Calu3 (cell line): Measurements from ENCODE around the gene PIK3C2G. TPM values are rescaled to one million over a fixed set of nuclear protein-coding genes. Genes with fewer than 3 reads are reported as not detected.

Source experiments
- BruUV-seq: library from RNA; stranded (reverse); fragments of 400-500 nt; replicated peaks from 2 replicates; lab custom pipeline; 2021; lab: Mats Ljungman, UMichigan
- CTCF ChIA-PET: fragments of 300-600 bp; sonication (Branson Sonifier 250); formaldehyde crosslinking; loops from one replicate; lab custom pipeline; 2022; ENCODE audit warnings: antibody characterized with exemption; lab: Charles Lee
- DNase-seq: peaks from one replicate; pipeline ENCODE4 v3.0.0; 2022
- H3K27ac Mint-ChIP-seq: one replicate; pipeline ENCODE4 v1.8.0; 2022; ENCODE audit warnings: mixed read lengths; ENCODE audit not compliant: unreplicated experiment
- H3K27me3 Mint-ChIP-seq: one replicate; pipeline ENCODE4 v1.8.0; 2022; ENCODE audit warnings: mixed read lengths; ENCODE audit not compliant: unreplicated experiment
- H3K36me3 Mint-ChIP-seq: one replicate; pipeline ENCODE4 v1.8.0; 2022; ENCODE audit warnings: mild to moderate bottlenecking, moderate library complexity, mixed read lengths; ENCODE audit not compliant: insufficient read depth, unreplicated experiment
- H3K4me1 Mint-ChIP-seq: one replicate; pipeline ENCODE4 v1.8.0; 2022; ENCODE audit warnings: mild to moderate bottlenecking, low read depth, mixed read lengths; ENCODE audit not compliant: unreplicated experiment
- H3K4me3 Mint-ChIP-seq: one replicate; pipeline ENCODE4 v1.8.0; 2022; ENCODE audit warnings: mild to moderate bottlenecking, low read depth, moderate library complexity, mixed read lengths; ENCODE audit not compliant: unreplicated experiment
- H3K9me3 Mint-ChIP-seq: one replicate; pipeline ENCODE4 v1.8.0; 2022; ENCODE audit warnings: low read depth, mixed read lengths; ENCODE audit not compliant: unreplicated experiment
- CTCF ChIP-seq: fragments of 200-600 bp; IDR thresholded peaks from one replicate; pipeline ENCODE4 v1.8.0; 2022; ENCODE audit warnings: antibody characterized with exemption; ENCODE audit not compliant: unreplicated experiment
- intact Hi-C: fragments of 100-400 bp; cut with micrococcal nuclease; formaldehyde crosslinking; loops from one replicate; pipeline ENCODE4 v1.10.0; 2022; ENCODE audit not compliant: unreplicated experiment
- total RNA-seq: library from RNA; stranded (reverse); gene quantifications from 2 replicates; pipeline ENCODE4 v1.2.3, GENCODE V29; 2022

Gene PIK3C2G
- total RNA-seq, 1 experiment from 2014 or later = 24.0 TPM

GRCh38 chr12:18570543-18570942, 309.2 kb downstream of the PIK3C2G start:
- H3K4me1 Mint-ChIP-seq = no peaks in the 10 kb centered on the region
- no peak overlapping the region for H3K27ac Mint-ChIP-seq
- DNase-seq = no peak
- no peaks in the 10 kb centered on the region for H3K27me3 Mint-ChIP-seq
- no TSS peak for BruUV-seq
- intact Hi-C loops = no loop called here
- CTCF ChIA-PET = no interaction called here
- H3K36me3 Mint-ChIP-seq = no peaks in the 10 kb centered on the region
- no peaks in the 10 kb centered on the region for H3K9me3 Mint-ChIP-seq
- no peak for TF ChIP-seq CTCF
- no peak overlapping the region for H3K4me3 Mint-ChIP-seq

GRCh38 chr12:18576104-18576626, 314.8 kb downstream of the PIK3C2G start:
- Mint-ChIP-seq H3K4me1 (no peaks in the 10 kb centered on the region), H3K9me3 (no peaks in the 10 kb centered on the region), H3K4me3 (no peak overlapping the region), H3K27ac (no peak overlapping the region), H3K27me3 (no peaks in the 10 kb centered on the region), H3K36me3 (no peaks in the 10 kb centered on the region)
- DNase-seq = no peak
- BruUV-seq = no TSS peak
- intact Hi-C loops = no loop called here
- CTCF ChIA-PET = no interaction called here
- TF ChIP-seq CTCF = no peak

- H3K27me3 Mint-ChIP-seq = no peaks in the 10 kb centered on the region
- no peak overlapping the region for H3K27ac Mint-ChIP-seq
- no TSS peak for BruUV-seq
- TF ChIP-seq CTCF = no peak
- H3K36me3 Mint-ChIP-seq = no peaks in the 10 kb centered on the region
- DNase-seq = no peak
- intact Hi-C loops = no loop called here
- peaks cover 2% of the 10 kb centered on the region for H3K9me3 Mint-ChIP-seq
- no peak overlapping the region for H3K4me3 Mint-ChIP-seq
- CTCF ChIA-PET = no interaction called here
- no peaks in the 10 kb centered on the region for H3K4me1 Mint-ChIP-seq
Measured at GRCh38 chr12:18576648-18577047, 315.3 kb downstream of the PIK3C2G start.

GRCh38 chr12:18578191-18578590, 316.9 kb downstream of the PIK3C2G start:
- intact Hi-C loops = no loop called here

More at GRCh38 chr12:18578191-18578590, 316.9 kb downstream of the PIK3C2G start:
- Mint-ChIP-seq H3K9me3 (peaks cover 2% of the 10 kb centered on the region), H3K27ac (no peak overlapping the region), H3K36me3 (no peaks in the 10 kb centered on the region), H3K4me1 (no peaks in the 10 kb centered on the region), H3K27me3 (no peaks in the 10 kb centered on the region), H3K4me3 (no peak overlapping the region)
- BruUV-seq = no TSS peak
- TF ChIP-seq CTCF = no peak
- CTCF ChIA-PET = no interaction called here
- DNase-seq = no peak
